Measurements from ENCODE around the gene RNASEH2A. TPM values are rescaled to one million over a fixed set of nuclear protein-coding genes. Genes with fewer than 3 reads are reported as not detected.

RNASEH2A gene
- total RNA-seq, 2 experiments from 2014 or later, result 34.8 to 38.4 TPM

Other genes starting within 250 kb of the RNASEH2A start
- gene ZNF490, start 195.8 kb upstream of the RNASEH2A start, total RNA-seq, result 10 to 100 TPM; 16.9 to 17.1 TPM
- gene ZNF791, start 195.7 kb upstream of the RNASEH2A start, total RNA-seq, result 10 to 100 TPM; 39.9 to 44.3 TPM
- gene MAN2B1, start 139.8 kb upstream of the RNASEH2A start, total RNA-seq, result 100 to 1,000 TPM; 146 to 150 TPM
- gene WDR83, start 139.8 kb upstream of the RNASEH2A start, total RNA-seq, result 10 to 100 TPM; 16.9 to 21.3 TPM
- 100 to 1,000 TPM; 106 to 113 TPM for gene DHPS, start 124.7 kb upstream of the RNASEH2A start, total RNA-seq
- not detected for gene GNG14, start 118.6 kb upstream of the RNASEH2A start, total RNA-seq
- 1 to 10 TPM; 5.2 to 5.3 TPM for gene FBXW9, start 110.0 kb upstream of the RNASEH2A start, total RNA-seq
- gene TNPO2, start 82.7 kb upstream of the RNASEH2A start, total RNA-seq, result 10 to 100 TPM; 61.6 to 65.9 TPM
- 100 to 1,000 TPM; 205 TPM for gene TRIR, start 71.9 kb upstream of the RNASEH2A start, total RNA-seq
- 10 to 100 TPM; 61.8 to 62.9 TPM for gene GET3, start 69.1 kb upstream of the RNASEH2A start, total RNA-seq
- gene BEST2, start 54.8 kb upstream of the RNASEH2A start, total RNA-seq, result not detected
- 10 to 100 TPM; 17.0 to 17.8 TPM for gene HOOK2, start 31.0 kb upstream of the RNASEH2A start, total RNA-seq
- 100 to 1,000 TPM; 197 TPM for gene JUNB, start 15.1 kb upstream of the RNASEH2A start, total RNA-seq
- gene PRDX2, start 4.8 kb upstream of the RNASEH2A start, total RNA-seq, result 100 to 1,000 TPM; 234 to 240 TPM
- gene THSD8, start 4.5 kb upstream of the RNASEH2A start, total RNA-seq, result 10 to 100 TPM; 19.2 to 25.5 TPM
- not detected for gene RTBDN, start 28.0 kb downstream of the RNASEH2A start, total RNA-seq
- 1 to 10 TPM; 1.1 to 2.1 TPM for gene MAST1, start 31.9 kb downstream of the RNASEH2A start, total RNA-seq
- gene DNASE2, start 74.9 kb downstream of the RNASEH2A start, total RNA-seq, result 10 to 100 TPM; 37.6 to 39.3 TPM
- gene KLF1, start 80.6 kb downstream of the RNASEH2A start, total RNA-seq, result under 1 TPM; 0.13 to 0.20 TPM
- 10 to 100 TPM; 23.3 to 25.1 TPM for gene GCDH, start 84.6 kb downstream of the RNASEH2A start, total RNA-seq
- 1 to 10 TPM; 3.9 to 4.9 TPM for gene SYCE2, start 112.7 kb downstream of the RNASEH2A start, total RNA-seq
- 10 to 100 TPM; 72.4 to 74.9 TPM for gene FARSA, start 127.1 kb downstream of the RNASEH2A start, total RNA-seq
- 100 to 1,000 TPM; 640 to 660 TPM for gene CALR, start 132.0 kb downstream of the RNASEH2A start, total RNA-seq
- gene RAD23A, start 139.3 kb downstream of the RNASEH2A start, total RNA-seq, result 100 to 1,000 TPM; 119 to 123 TPM
- 10 to 100 TPM; 17.5 to 18.4 TPM for gene GADD45GIP1, start 150.6 kb downstream of the RNASEH2A start, total RNA-seq
- under 1 TPM; 0.13 to 0.15 TPM for gene DAND5, start 163.0 kb downstream of the RNASEH2A start, total RNA-seq
- under 1 TPM in 1 of 2 experiments, not detected in 1; 0.05 TPM for gene NFIX, start 188.9 kb downstream of the RNASEH2A start, total RNA-seq